PC-9 (cell line): ENCODE data around the gene CBFA2T3. TPM values are rescaled to one million over a fixed set of nuclear protein-coding genes. Genes with fewer than 3 reads are reported as not detected.

Experiments
- BruUV-seq: library from RNA; stranded (reverse); fragments of 400-500 nt; replicated peaks from 2 replicates; lab custom pipeline; 2021; lab: Mats Ljungman, UMichigan
- CTCF ChIA-PET: fragments of 300-600 bp; sonication (Branson Sonifier 250); formaldehyde crosslinking; loops from one replicate; lab custom pipeline; 2022; ENCODE audit warnings: antibody characterized with exemption; lab: Charles Lee
- POLR2A ChIA-PET: fragments of 300-600 bp; sonication (Branson Sonifier 250); formaldehyde crosslinking; loops from one replicate; lab custom pipeline; 2022; ENCODE audit warnings: antibody characterized with exemption; ENCODE audit not compliant: unreplicated experiment; lab: Charles Lee
- DNase-seq, 2 experiments: peaks; one replicate each; pipeline versions ENCODE4 v3.0.0 to v3.0.0-alpha.2; 2015 to 2022; ENCODE audit warnings: mixed read lengths in 1 of 2
- H2AFZ ChIP-seq: fragments of 200-600 bp; sonication (generic); 2 replicates; pipeline ENCODE4 v1.8.1; 2017; ENCODE audit warnings: antibody characterized with exemption
- H3F3A ChIP-seq: fragments of 200-600 bp; sonication (generic); 2 replicates; pipeline ENCODE4 v1.8.1; 2017; ENCODE audit warnings: antibody characterized with exemption, mild to moderate bottlenecking, low read depth; ENCODE audit not compliant: insufficient read depth
- H3K27ac ChIP-seq: fragments of 200-600 bp; sonication (generic); 2 replicates; pipeline ENCODE4 v1.6.1; 2016; ENCODE audit warnings: mixed run types
- H3K27me3 ChIP-seq: fragments of 200-600 bp; sonication (generic); 2 replicates; pipeline ENCODE4 v1.6.1; 2016; ENCODE audit warnings: low read depth, mixed run types; ENCODE audit not compliant: insufficient read depth
- H3K36me3 ChIP-seq: fragments of 200-600 bp; sonication (generic); 2 replicates; pipeline ENCODE4 v1.6.1; 2016; ENCODE audit warnings: low read depth, mixed run types
- H3K4me1 ChIP-seq: fragments of 200-600 bp; sonication (generic); replicated peaks from 2 replicates; pipeline ENCODE4 v1.6.1; 2016; ENCODE audit warnings: mixed run types; ENCODE audit not compliant: insufficient read depth
- H3K4me2 ChIP-seq: fragments of 200-600 bp; sonication (generic); 2 replicates; pipeline ENCODE4 v1.6.1; 2017; ENCODE audit warnings: mixed run types
- H3K4me3 ChIP-seq: fragments of 200-600 bp; sonication (generic); 2 replicates; pipeline ENCODE4 v1.6.1; 2016; ENCODE audit warnings: mixed run types
- H3K79me2 ChIP-seq: fragments of 200-600 bp; sonication (generic); 2 replicates; pipeline ENCODE4 v1.6.1; 2017; ENCODE audit warnings: low read depth, mixed run types
- H3K9me2 ChIP-seq: fragments of 200-600 bp; sonication (generic); 2 replicates; pipeline ENCODE4 v1.8.1; 2017; ENCODE audit warnings: mild to moderate bottlenecking; ENCODE audit not compliant: insufficient read depth
- H3K9me3 ChIP-seq: fragments of 200-600 bp; sonication (generic); 2 replicates; pipeline ENCODE4 v1.8.1; 2016; ENCODE audit warnings: low read depth; ENCODE audit not compliant: insufficient read depth
- H4K20me1 ChIP-seq: fragments of 200-600 bp; sonication (generic); 2 replicates; pipeline ENCODE4 v1.8.1; 2017; ENCODE audit not compliant: insufficient read depth
- CTCF ChIP-seq: fragments of 200-600 bp; sonication (generic); conservative IDR thresholded peaks from 2 replicates; pipeline ENCODE4 v1.6.1; 2017; ENCODE audit warnings: mixed run types, antibody characterized with exemption, mild to moderate bottlenecking, moderate library complexity
- EZH2 ChIP-seq: fragments of 200-600 bp; sonication (generic); IDR thresholded peaks from 2 replicates; pipeline ENCODE4 v1.8.0; 2017; ENCODE audit warnings: antibody characterized with exemption, low read depth
- intact Hi-C: fragments of 100-400 bp; cut with micrococcal nuclease; formaldehyde crosslinking; loops from one replicate; pipeline ENCODE4 v1.10.0; 2022; ENCODE audit not compliant: unreplicated experiment
- total RNA-seq: library from RNA; stranded (reverse); gene quantifications from 2 replicates; pipeline ENCODE4 v1.2.3, GENCODE V29; 2021

CBFA2T3 gene
- total RNA-seq, 1 experiment from 2014 or later, result 1.0 TPM

GRCh38 chr16:88965826-88966480 lies 11.1 kb downstream of the CBFA2T3 start:
- TF ChIP-seq CTCF, result no peak
- TF ChIP-seq EZH2, result no peak
- H3K79me2 ChIP-seq, result no peaks in the 10 kb centered on the region
- BruUV-seq, result no TSS peak
- H3K27me3 ChIP-seq, result peaks cover 88% of the 10 kb centered on the region
- H3K4me3 ChIP-seq, result no peak overlapping the region
- H3K9me2 ChIP-seq, result no peaks in the 10 kb centered on the region
- H3K27ac ChIP-seq, result no peak overlapping the region
- ChIA-PET POLR2A (no interaction called here), CTCF (no interaction called here)
- no peak overlapping the region for H2AFZ ChIP-seq
- H3K4me1 ChIP-seq, result no peaks in the 10 kb centered on the region
- no peak for DNase-seq
- H3K9me3 ChIP-seq, result no peaks in the 10 kb centered on the region
- H4K20me1 ChIP-seq, result no peaks in the 10 kb centered on the region; the same call in 1 of the 2 replicates
- H3K4me2 ChIP-seq, result no peak overlapping the region
- no peaks in the 10 kb centered on the region for H3F3A ChIP-seq
- H3K36me3 ChIP-seq, result no peaks in the 10 kb centered on the region
- intact Hi-C loops, result no loop called here

GRCh38 chr16:88965411-88965810 lies 11.6 kb downstream of the CBFA2T3 start:
- H4K20me1 ChIP-seq, result no peaks in the 10 kb centered on the region; the same call in 1 of the 2 replicates
- H3K27me3 ChIP-seq, result peaks cover 88% of the 10 kb centered on the region
- no peak for TF ChIP-seq CTCF
- no peak for TF ChIP-seq EZH2
- H3K4me2 ChIP-seq, result no peak overlapping the region
- BruUV-seq, result no TSS peak
- no peaks in the 10 kb centered on the region for H3K9me2 ChIP-seq
- H3K9me3 ChIP-seq, result no peaks in the 10 kb centered on the region
- DNase-seq, result no peak
- H2AFZ ChIP-seq, result no peak overlapping the region
- CTCF ChIA-PET, result no interaction called here
- H3K36me3 ChIP-seq, result no peaks in the 10 kb centered on the region
- no peak overlapping the region for H3K27ac ChIP-seq
- H3K4me3 ChIP-seq, result no peak overlapping the region
- H3K4me1 ChIP-seq, result no peaks in the 10 kb centered on the region
- no peaks in the 10 kb centered on the region for H3F3A ChIP-seq
- POLR2A ChIA-PET, result no interaction called here
- H3K79me2 ChIP-seq, result no peaks in the 10 kb centered on the region
- intact Hi-C loops, result no loop called here

- Histone ChIP-seq H3K9me2 (no peaks in the 10 kb centered on the region), H4K20me1 (no peaks in the 10 kb centered on the region; the same call in 1 of the 2 replicates), H3K4me1 (no peaks in the 10 kb centered on the region), H3K4me2 (no peak overlapping the region), H3K4me3 (no peak overlapping the region), H3K9me3 (no peaks in the 10 kb centered on the region), H3K79me2 (no peaks in the 10 kb centered on the region), H2AFZ (no peak overlapping the region), H3K27ac (no peak overlapping the region), H3K36me3 (no peaks in the 10 kb centered on the region), H3K27me3 (peaks cover 86% of the 10 kb centered on the region), H3F3A (no peaks in the 10 kb centered on the region)
- intact Hi-C loops, result no loop called here
- CTCF ChIA-PET, result no interaction called here
- DNase-seq, result no peak
- no TSS peak for BruUV-seq
- POLR2A ChIA-PET, result no interaction called here
- TF ChIP-seq CTCF (no peak), EZH2 (no peak)
Observed at GRCh38 chr16:88964636-88965035, 12.4 kb downstream of the CBFA2T3 start.
